ENCODE results near the gene HIGD2B. TPM values are rescaled to one million over a fixed set of nuclear protein-coding genes. Genes with fewer than 3 reads are reported as not detected.
"Not testable (repeated sequence)": the region's sequence is repeated elsewhere in the genome, so short reads cannot be mapped to it uniquely, and the experiment has no call there.

Gene HIGD2B
- polyA plus RNA-seq, 2 donors: not detected

DNA sequence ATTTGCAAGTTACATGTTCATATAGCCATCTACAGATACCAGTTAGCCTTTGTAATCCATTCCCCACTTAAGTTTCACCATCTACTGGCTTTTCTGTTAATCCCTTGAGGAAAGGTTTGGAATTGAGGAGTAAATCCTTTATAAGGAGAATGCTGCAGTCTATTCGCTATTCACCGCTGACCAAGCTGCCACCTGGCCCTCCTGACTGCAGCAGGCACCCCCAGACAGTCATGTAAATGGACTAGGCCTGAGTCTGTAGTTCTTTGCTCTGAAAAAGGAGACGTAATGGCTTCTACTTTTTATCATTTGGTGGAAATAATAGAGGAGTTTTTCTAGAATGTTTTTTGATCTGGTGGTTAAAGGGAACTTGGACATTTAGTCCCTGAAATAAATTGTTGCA lies 3.2 kb downstream of the HIGD2B start:
- Histone ChIP-seq H3K36me3 (ENCODE audit: control insufficient read depth in 2 of 2, insufficient read depth in 2 of 2, low read length in 1 of 2) (no peaks in the 10 kb centered on the region), H3K9me3 (ENCODE audit: control insufficient read depth in 2 of 2, insufficient read depth in 1 of 2, low read depth in 1 of 2, low read length in 1 of 2) (no peaks in the 10 kb centered on the region), H3K27ac (ENCODE audit: low read depth in 2 of 2, low read length in 1 of 2) (no peak overlapping the region), H3K27me3 (ENCODE audit: control insufficient read depth in 1 of 2, insufficient read depth in 2 of 2, low read length in 2 of 2) (no peaks in the 10 kb centered on the region), H3K4me1 (ENCODE audit: control insufficient read depth in 2 of 2, insufficient read depth in 2 of 2, low read length in 1 of 2) (no peaks in the 10 kb centered on the region), H3K4me3 (ENCODE audit: low read depth in 1 of 2, low read length in 2 of 2) (no peak overlapping the region)
- 93 to 94% methylated on average over 3 of the region's 3 CpGs for WGBS, 2 donors

DNA sequence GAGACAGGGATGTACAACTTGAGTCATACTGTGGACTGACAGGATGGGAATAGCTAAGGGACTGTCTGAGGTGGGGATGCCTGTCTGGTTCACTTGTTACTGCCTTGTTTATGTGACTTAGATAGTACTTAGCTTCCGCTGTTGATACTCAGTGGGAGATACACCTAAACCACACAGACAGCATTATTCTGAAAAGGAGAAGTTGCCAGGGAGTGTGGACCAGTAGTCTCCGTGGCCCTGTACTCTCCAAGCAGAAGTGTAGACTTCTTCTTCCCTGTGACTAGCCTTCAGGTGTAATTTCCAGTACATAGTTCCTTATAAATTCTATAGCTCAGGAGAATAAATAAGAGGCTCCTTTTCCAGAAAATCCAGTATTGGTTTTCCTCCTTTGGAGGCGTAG lies 5.1 kb downstream of the HIGD2B start:
- H3K9me3 ChIP-seq (ENCODE audit: control insufficient read depth in 2 of 2, insufficient read depth in 1 of 2, low read depth in 1 of 2, low read length in 1 of 2): no peaks in the 10 kb centered on the region
- H3K27ac ChIP-seq (ENCODE audit: low read depth in 2 of 2, low read length in 1 of 2): no peak overlapping the region
- no peaks in the 10 kb centered on the region for H3K27me3 ChIP-seq (ENCODE audit: control insufficient read depth in 1 of 2, insufficient read depth in 2 of 2, low read length in 2 of 2)
- WGBS, 2 donors: 53 to 56% methylated on average over 3 of the region's 3 CpGs
- no peak overlapping the region for H3K4me3 ChIP-seq (ENCODE audit: low read depth in 1 of 2, low read length in 2 of 2)
- H3K4me1 ChIP-seq (ENCODE audit: control insufficient read depth in 2 of 2, insufficient read depth in 2 of 2, low read length in 1 of 2): no peaks in the 10 kb centered on the region
- H3K36me3 ChIP-seq (ENCODE audit: control insufficient read depth in 2 of 2, insufficient read depth in 2 of 2, low read length in 1 of 2): no peaks in the 10 kb centered on the region

DNA sequence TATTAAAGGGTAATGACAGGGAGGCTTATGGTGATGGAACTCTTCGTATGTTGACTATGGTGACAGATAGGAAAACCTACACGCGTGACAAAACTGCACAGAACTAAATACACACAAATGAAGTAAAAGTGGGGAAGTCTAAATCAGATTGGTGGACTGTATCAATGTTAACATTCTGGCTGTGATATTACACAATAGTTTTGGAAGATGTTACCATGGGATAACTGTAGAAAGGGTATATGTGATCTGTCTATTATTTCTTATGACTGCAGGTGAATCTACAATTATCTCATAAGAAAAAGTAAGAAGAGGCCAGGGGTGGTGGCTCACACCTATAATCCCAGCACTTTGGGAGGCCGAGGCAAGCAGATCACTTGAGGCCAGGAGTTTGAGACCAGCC lies 9.1 kb downstream of the HIGD2B start:
- H3K9me3 ChIP-seq (ENCODE audit: control insufficient read depth in 2 of 2, insufficient read depth in 1 of 2, low read depth in 1 of 2, low read length in 1 of 2): no peaks in the 10 kb centered on the region
- 88% methylated on average over 4 of the region's 4 CpGs for WGBS, 2 donors
- no peak overlapping the region for H3K4me3 ChIP-seq (ENCODE audit: low read depth in 1 of 2, low read length in 2 of 2)

DNA sequence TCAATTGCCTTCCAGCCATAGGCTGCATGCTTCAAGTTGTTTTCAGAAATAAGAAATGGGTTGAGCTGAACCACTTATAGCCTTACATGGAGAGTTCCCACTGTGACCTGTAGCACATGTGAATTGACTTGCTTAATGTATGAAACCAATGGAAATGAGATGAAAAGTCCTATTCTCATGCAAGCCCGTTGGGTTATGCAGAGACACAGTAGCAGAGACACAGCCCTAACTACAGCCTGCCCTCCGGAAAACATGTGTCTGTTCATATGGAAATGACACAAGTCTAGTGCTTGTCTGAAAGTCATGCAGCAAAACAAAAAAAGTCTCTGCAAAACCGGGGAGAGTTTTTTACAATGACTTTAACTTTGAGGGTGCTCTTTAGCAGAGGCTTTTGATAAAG lies 14.5 kb downstream of the HIGD2B start:
- Histone ChIP-seq H3K9me3 (ENCODE audit: control insufficient read depth in 2 of 2, insufficient read depth in 1 of 2, low read depth in 1 of 2, low read length in 1 of 2) (no peaks in the 10 kb centered on the region), H3K36me3 (ENCODE audit: control insufficient read depth in 2 of 2, insufficient read depth in 2 of 2, low read length in 1 of 2) (no peaks in the 10 kb centered on the region), H3K4me1 (ENCODE audit: control insufficient read depth in 2 of 2, insufficient read depth in 2 of 2, low read length in 1 of 2) (peaks cover 0 to 3% of the 10 kb centered on the region in 2 donors), H3K4me3 (ENCODE audit: low read depth in 1 of 2, low read length in 2 of 2) (no peak overlapping the region), H3K27ac (ENCODE audit: low read depth in 2 of 2, low read length in 1 of 2) (no peak overlapping the region), H3K27me3 (ENCODE audit: control insufficient read depth in 1 of 2, insufficient read depth in 2 of 2, low read length in 2 of 2) (no peaks in the 10 kb centered on the region)
- WGBS, 2 donors: 31 to 32% methylated on average over 3 of the region's 3 CpGs

More for the DNA sequence above, 9.1 kb downstream of the HIGD2B start:
- no peaks in the 10 kb centered on the region for H3K4me1 ChIP-seq (ENCODE audit: control insufficient read depth in 2 of 2, insufficient read depth in 2 of 2, low read length in 1 of 2)
- H3K27ac ChIP-seq (ENCODE audit: low read depth in 2 of 2, low read length in 1 of 2): no peak overlapping the region
- no peaks in the 10 kb centered on the region for H3K36me3 ChIP-seq (ENCODE audit: control insufficient read depth in 2 of 2, insufficient read depth in 2 of 2, low read length in 1 of 2)
- H3K27me3 ChIP-seq (ENCODE audit: control insufficient read depth in 1 of 2, insufficient read depth in 2 of 2, low read length in 2 of 2): no peaks in the 10 kb centered on the region

DNA sequence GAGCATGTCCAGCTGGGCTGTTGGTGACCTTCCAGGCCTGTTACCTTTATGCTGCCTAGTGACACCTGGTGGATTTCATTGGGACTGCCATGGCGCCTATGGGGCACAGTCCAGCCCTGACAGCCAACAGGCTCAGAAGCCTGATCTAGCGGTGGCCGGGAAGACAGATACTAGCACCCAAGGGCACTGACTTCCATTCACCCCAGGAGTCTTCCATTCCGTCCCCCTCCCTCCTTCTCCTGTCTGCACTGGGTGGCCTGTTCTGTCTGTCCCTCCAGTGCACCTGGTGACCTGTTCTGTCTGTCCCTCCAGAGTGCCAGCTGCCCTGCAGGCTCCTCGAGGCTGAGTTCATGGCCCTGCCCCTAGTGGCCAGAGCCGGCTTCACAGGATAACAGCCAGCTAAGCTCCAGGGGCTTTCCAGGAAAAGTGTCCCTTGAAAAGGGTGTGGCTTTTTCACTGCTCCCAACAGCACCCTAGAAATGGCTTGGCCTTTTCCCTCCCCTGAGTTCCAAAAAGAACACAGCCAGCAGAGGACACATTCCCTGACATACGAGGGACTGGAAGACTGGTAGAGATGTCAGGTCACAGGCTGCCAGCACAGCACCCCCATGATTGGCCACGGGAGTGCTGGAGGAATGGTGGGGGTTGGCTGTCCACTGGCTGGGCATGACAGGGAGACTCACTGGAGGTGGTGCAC lies 15.2 kb downstream of the HIGD2B start:
- 5 to 7% methylated on average over 8 of the region's 8 CpGs for WGBS, 2 donors
- not testable (repeated sequence) for H3K4me3 ChIP-seq (ENCODE audit: low read depth in 1 of 2, low read length in 2 of 2); H3K27ac ChIP-seq (ENCODE audit: low read depth in 2 of 2, low read length in 1 of 2); H3K27me3 ChIP-seq (ENCODE audit: control insufficient read depth in 1 of 2, insufficient read depth in 2 of 2, low read length in 2 of 2); H3K36me3 ChIP-seq (ENCODE audit: control insufficient read depth in 2 of 2, insufficient read depth in 2 of 2, low read length in 1 of 2); H3K4me1 ChIP-seq (ENCODE audit: control insufficient read depth in 2 of 2, insufficient read depth in 2 of 2, low read length in 1 of 2); H3K9me3 ChIP-seq (ENCODE audit: control insufficient read depth in 2 of 2, insufficient read depth in 1 of 2, low read depth in 1 of 2, low read length in 1 of 2)

DNA sequence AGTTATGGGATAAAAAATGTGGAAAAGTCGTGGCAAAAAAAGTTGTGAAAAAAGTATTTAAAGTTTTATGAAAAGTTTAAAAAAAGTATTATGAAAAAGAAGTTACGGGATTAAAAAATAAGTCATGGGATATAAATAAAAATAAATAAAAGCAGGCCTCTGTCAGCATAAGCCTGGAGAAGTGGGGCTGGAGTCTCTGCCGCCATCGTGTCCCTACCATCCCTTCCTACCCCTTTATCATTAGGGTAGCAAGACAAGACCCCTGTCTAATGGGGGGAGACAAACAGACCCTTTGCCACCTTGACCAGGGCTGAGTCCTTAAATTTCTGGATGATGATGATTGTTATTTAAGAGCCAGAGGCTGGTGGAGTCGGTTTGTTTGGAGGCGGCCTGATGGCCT lies 16.2 kb downstream of the HIGD2B start:
- H3K27ac ChIP-seq (ENCODE audit: low read depth in 2 of 2, low read length in 1 of 2): not testable (repeated sequence)
- WGBS, 2 donors: 91 to 93% methylated on average over 3 to 5 of the region's 6 CpGs

DNA sequence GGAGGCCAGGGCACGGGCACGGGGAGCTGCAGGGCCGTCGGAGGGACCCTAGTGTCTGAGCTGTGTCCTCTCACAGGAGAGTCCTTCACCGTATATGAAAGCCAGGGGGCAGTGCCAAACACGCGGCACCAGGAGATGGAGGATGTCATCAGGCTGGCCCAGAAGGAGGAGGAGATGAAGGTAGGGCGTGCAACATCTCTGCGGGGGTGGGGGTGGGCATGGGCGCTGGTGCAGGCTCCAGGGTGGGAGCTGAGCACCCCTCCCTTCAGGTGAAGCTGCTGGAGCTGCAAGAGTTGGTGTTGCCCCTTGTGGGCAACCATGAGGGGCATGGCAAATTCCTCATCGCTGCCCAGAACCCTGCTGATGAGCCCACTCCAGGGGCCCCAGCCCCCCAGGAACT lies 20.3 kb downstream of the HIGD2B start:
- not testable (repeated sequence) for H3K4me1 ChIP-seq (ENCODE audit: control insufficient read depth in 2 of 2, insufficient read depth in 2 of 2, low read length in 1 of 2); H3K27me3 ChIP-seq (ENCODE audit: control insufficient read depth in 1 of 2, insufficient read depth in 2 of 2, low read length in 2 of 2); H3K4me3 ChIP-seq (ENCODE audit: low read depth in 1 of 2, low read length in 2 of 2); H3K9me3 ChIP-seq (ENCODE audit: control insufficient read depth in 2 of 2, insufficient read depth in 1 of 2, low read depth in 1 of 2, low read length in 1 of 2); H3K27ac ChIP-seq (ENCODE audit: low read depth in 2 of 2, low read length in 1 of 2); H3K36me3 ChIP-seq (ENCODE audit: control insufficient read depth in 2 of 2, insufficient read depth in 2 of 2, low read length in 1 of 2)
- WGBS, 2 donors: 66 to 68% methylated on average over 5 of the region's 11 CpGs

More for the DNA sequence above, 16.2 kb downstream of the HIGD2B start:
- H3K36me3 ChIP-seq (ENCODE audit: control insufficient read depth in 2 of 2, insufficient read depth in 2 of 2, low read length in 1 of 2); H3K4me1 ChIP-seq (ENCODE audit: control insufficient read depth in 2 of 2, insufficient read depth in 2 of 2, low read length in 1 of 2); H3K27me3 ChIP-seq (ENCODE audit: control insufficient read depth in 1 of 2, insufficient read depth in 2 of 2, low read length in 2 of 2); H3K9me3 ChIP-seq (ENCODE audit: control insufficient read depth in 2 of 2, insufficient read depth in 1 of 2, low read depth in 1 of 2, low read length in 1 of 2); H3K4me3 ChIP-seq (ENCODE audit: low read depth in 1 of 2, low read length in 2 of 2): not testable (repeated sequence)

DNA sequence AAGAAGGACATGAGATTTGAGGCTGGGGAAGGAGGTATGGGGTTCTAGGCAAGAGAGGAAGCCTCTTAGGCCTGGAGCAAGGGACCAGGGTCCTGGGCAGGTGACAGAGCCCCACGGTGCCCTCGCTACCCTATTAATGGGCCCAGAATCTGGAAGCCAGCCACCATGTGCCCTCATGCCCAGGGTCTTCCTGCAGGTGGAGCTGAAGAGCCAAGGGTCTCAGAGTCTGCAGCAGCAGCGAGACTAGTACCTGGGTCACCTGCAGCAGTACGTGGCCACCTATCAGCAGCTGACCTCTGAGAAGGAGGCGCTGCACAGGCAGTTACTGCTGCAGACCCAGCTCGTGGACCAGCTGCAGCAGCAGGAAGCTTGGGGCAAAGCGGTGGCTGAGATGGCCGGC lies 22.1 kb downstream of the HIGD2B start:
- no CpG with 5 or more reads among the region's 8 CpGs for WGBS, 2 donors
- H3K4me1 ChIP-seq (ENCODE audit: control insufficient read depth in 2 of 2, insufficient read depth in 2 of 2, low read length in 1 of 2); H3K9me3 ChIP-seq (ENCODE audit: control insufficient read depth in 2 of 2, insufficient read depth in 1 of 2, low read depth in 1 of 2, low read length in 1 of 2); H3K4me3 ChIP-seq (ENCODE audit: low read depth in 1 of 2, low read length in 2 of 2); H3K27ac ChIP-seq (ENCODE audit: low read depth in 2 of 2, low read length in 1 of 2); H3K36me3 ChIP-seq (ENCODE audit: control insufficient read depth in 2 of 2, insufficient read depth in 2 of 2, low read length in 1 of 2); H3K27me3 ChIP-seq (ENCODE audit: control insufficient read depth in 1 of 2, insufficient read depth in 2 of 2, low read length in 2 of 2): not testable (repeated sequence)

DNA sequence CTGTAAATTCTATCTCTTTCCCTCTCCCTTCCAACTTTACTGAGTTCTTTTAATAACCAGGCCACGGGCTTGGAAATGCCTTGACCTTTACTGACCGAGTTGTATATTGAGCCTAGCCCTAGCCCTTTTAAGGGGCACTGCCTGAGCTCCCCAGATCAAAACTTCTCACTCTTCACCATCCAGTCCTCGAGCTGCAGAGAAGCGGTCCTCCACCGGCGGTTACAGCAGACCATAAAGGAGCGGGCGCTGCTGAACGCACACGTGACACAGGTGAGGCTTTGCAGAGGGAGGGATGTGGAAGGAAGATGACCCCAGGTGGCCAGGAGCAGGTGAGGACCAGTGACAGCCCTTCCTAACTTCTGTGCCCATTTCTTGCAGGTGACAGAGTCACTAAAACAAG lies 24.9 kb downstream of the HIGD2B start:
- H3K27ac ChIP-seq (ENCODE audit: low read depth in 2 of 2, low read length in 1 of 2); H3K27me3 ChIP-seq (ENCODE audit: control insufficient read depth in 1 of 2, insufficient read depth in 2 of 2, low read length in 2 of 2); H3K9me3 ChIP-seq (ENCODE audit: control insufficient read depth in 2 of 2, insufficient read depth in 1 of 2, low read depth in 1 of 2, low read length in 1 of 2); H3K4me3 ChIP-seq (ENCODE audit: low read depth in 1 of 2, low read length in 2 of 2); H3K36me3 ChIP-seq (ENCODE audit: control insufficient read depth in 2 of 2, insufficient read depth in 2 of 2, low read length in 1 of 2); H3K4me1 ChIP-seq (ENCODE audit: control insufficient read depth in 2 of 2, insufficient read depth in 2 of 2, low read length in 1 of 2): not testable (repeated sequence)
- 79 to 82% methylated on average over 8 of the region's 10 CpGs for WGBS, 2 donors

DNA sequence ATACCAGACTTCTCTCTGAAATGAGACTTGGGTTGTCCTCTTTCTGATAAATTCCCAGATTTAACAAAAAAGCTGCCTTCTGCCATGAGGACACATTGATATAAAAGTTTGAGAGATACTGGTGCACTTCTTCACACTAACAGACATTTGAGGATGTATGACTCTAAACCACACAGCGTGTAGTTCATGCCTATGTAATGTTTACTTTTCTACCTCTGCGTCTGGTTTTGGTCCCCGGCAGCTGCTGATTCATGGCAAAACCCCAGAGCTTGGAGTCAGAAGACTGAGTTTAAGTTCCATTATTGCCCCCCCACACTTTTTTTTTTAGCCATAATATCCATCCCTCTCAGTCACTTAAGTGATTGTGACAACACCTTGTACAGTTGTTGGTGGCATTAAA lies 30.0 kb downstream of the HIGD2B start:
- not testable (repeated sequence) for H3K9me3 ChIP-seq (ENCODE audit: control insufficient read depth in 2 of 2, insufficient read depth in 1 of 2, low read depth in 1 of 2, low read length in 1 of 2); H3K4me1 ChIP-seq (ENCODE audit: control insufficient read depth in 2 of 2, insufficient read depth in 2 of 2, low read length in 1 of 2); H3K4me3 ChIP-seq (ENCODE audit: low read depth in 1 of 2, low read length in 2 of 2); H3K27me3 ChIP-seq (ENCODE audit: control insufficient read depth in 1 of 2, insufficient read depth in 2 of 2, low read length in 2 of 2); H3K27ac ChIP-seq (ENCODE audit: low read depth in 2 of 2, low read length in 1 of 2); H3K36me3 ChIP-seq (ENCODE audit: control insufficient read depth in 2 of 2, insufficient read depth in 2 of 2, low read length in 1 of 2)
- WGBS, 2 donors: no CpG with 5 or more reads among the region's 3 CpGs

Data from esophagus (tissue), 2 donors.